Measurements from ENCODE around the gene PLB1. TPM values are rescaled to one million over a fixed set of nuclear protein-coding genes. Genes with fewer than 3 reads are reported as not detected.

The PLB1 gene
- total and polyA plus RNA-seq, 9 of the 15 experiments (the other 6 are each of a cell fraction or from before 2014, with no cell fraction given) = 0.01 to 0.09 (median 0.07) TPM; not detected in 2

GRCh38 chr2:28566521-28567041 is 70.7 kb downstream of the PLB1 start (continued):
- TF ChIP-seq NCOR1 (IDR thresholded peaks at IDR 0.05) (0 out of 2 replicates have a peak, but pooled peaks have one; percentile 14), OTX1 (CRISPR knock-in tag; IDR thresholded peaks at IDR 0.05) (no peak), PHB2 (IDR thresholded peaks at IDR 0.05; ENCODE audit: low read depth) (no peak), CBFB (CRISPR knock-in tag; IDR thresholded peaks at IDR 0.05) (no peak), CBX8 (IDR thresholded peaks at IDR 0.05; ENCODE audit: borderline replicate concordance, extremely low read depth, low read depth, low read length, poor library complexity, severe bottlenecking) (no peak), MNT (conservative IDR thresholded peaks at IDR 0.05) (no peak; a peak in 1 of 4 replicates), BHLHE40 (IDR thresholded peaks at IDR 0.05; ENCODE audit: low read length) (0 out of 2 replicates have a peak, but pooled peaks have one; percentile 32), ZBTB1 (CRISPR knock-in tag; IDR thresholded peaks at IDR 0.05; ENCODE audit: borderline replicate concordance, low read depth) (no peak), NEUROD1 (IDR thresholded peaks at IDR 0.05; ENCODE audit: borderline replicate concordance, low read depth, low read length, partially characterized antibody) (peak; percentile 38), ZC3H8 (IDR thresholded peaks at IDR 0.05) (no peak), SPI1 (IDR thresholded peaks at IDR 0.05; ENCODE audit: borderline replicate concordance, low read depth, low read length) (no peak), HMG20B (CRISPR knock-in tag; IDR thresholded peaks at IDR 0.05) (no peak), TGIF2 (CRISPR knock-in tag; IDR thresholded peaks at IDR 0.05) (no peak), POLR2A (conservative IDR thresholded peaks at IDR 0.05) (no peak), ZNF347 (CRISPR knock-in tag; IDR thresholded peaks at IDR 0.05; ENCODE audit: low read depth) (no peak), JUNB (CRISPR knock-in tag; conservative IDR thresholded peaks at IDR 0.05) (no peak), ZNF232 (CRISPR knock-in tag; IDR thresholded peaks at IDR 0.05) (no peak), RAD21 (CRISPR knock-in tag; conservative IDR thresholded peaks at IDR 0.05 in 1 of 2, IDR thresholded peaks at IDR 0.05 in 1 of 2) (peak; percentile 95 to 96), XRCC4 (IDR thresholded peaks at IDR 0.05; ENCODE audit: extremely low read depth, insufficient read depth, insufficient read length) (no peak), ZNF592 (IDR thresholded peaks at IDR 0.05) (peak; percentile 54; the same call in 1 of the 2 replicates), ZBTB7A (IDR thresholded peaks at IDR 0.05; ENCODE audit: borderline replicate concordance, control insufficient read depth, low read depth, low read length) (peak; percentile 32; the same call in 1 of the 2 replicates), XRCC5 (IDR thresholded peaks at IDR 0.05; ENCODE audit: low read depth, low read length) (peak; percentile 76; the same call in 1 of the 2 replicates), CTBP1 (IDR thresholded peaks at IDR 0.05; ENCODE audit: borderline replicate concordance) (peak; percentile 55), HDAC2 (IDR thresholded peaks at IDR 0.05) (no peak)

Measured in K562 (cell line).